T-helper 9 cell (primary cell): ENCODE results near the gene SUPT4H1.

Experiments used
- DNase-seq: peaks from one replicate; pipeline ENCODE4 v3.0.0-alpha.2; 2020

Gene SUPT4H1

DNA sequence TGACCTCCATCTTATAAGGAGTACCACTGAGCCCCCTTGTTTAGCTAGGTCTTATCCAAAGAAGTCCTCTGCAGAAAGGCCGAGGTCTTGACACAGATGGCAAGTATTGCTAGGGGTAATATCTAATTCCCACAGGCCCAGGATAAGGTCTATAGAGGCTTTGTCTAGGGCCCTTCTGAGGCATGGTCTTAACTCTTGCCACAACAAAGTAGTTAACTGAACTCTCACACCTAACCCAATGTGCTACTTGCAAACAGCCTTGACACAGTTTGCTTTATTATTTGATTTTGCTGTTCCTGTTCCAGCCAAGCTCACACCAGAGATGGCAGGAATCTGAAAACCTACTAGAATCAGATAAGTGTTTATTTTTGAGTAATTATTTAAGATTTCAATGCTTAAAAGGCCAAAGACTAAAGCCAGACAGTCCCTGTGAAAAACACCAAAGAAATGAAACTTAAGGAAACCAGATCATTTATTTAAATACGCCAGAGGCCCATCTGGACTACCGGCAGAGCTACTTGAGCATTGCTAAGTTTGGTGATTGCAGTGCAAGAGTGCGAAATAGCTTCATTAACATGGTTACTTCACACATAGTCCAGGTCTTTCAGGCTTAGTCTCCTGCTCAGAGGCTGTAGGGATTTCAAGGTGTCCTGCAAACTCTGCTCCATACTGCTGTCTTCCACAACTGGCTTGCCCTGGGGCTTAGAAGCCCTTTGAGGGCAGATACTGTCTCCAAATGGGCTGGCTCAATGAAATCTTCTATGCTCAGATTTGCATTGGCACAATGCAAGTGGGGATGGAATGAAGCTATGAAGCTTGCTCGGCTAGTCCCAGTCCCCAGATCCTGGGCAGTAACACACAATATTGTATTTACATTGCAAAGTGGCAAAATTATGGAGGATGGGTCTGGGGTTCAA is 28.5 kb upstream of the SUPT4H1 start:
- no peak for DNase-seq

DNA sequence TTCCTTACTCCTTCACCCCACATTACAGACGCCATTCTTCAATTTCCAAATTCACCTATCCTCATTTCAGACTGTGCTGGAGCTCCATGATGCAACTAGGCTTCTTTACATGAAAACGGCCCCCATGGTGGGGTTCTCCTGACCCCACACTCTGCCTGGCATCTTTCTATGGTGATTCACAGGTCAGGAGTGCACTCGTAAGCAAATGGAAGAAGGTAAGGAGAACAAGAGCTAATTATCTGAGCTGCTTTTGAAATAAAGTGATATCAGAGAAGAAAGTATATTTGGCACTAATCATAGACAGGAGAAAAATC is 27.5 kb upstream of the SUPT4H1 start:
- no peak for DNase-seq

DNA sequence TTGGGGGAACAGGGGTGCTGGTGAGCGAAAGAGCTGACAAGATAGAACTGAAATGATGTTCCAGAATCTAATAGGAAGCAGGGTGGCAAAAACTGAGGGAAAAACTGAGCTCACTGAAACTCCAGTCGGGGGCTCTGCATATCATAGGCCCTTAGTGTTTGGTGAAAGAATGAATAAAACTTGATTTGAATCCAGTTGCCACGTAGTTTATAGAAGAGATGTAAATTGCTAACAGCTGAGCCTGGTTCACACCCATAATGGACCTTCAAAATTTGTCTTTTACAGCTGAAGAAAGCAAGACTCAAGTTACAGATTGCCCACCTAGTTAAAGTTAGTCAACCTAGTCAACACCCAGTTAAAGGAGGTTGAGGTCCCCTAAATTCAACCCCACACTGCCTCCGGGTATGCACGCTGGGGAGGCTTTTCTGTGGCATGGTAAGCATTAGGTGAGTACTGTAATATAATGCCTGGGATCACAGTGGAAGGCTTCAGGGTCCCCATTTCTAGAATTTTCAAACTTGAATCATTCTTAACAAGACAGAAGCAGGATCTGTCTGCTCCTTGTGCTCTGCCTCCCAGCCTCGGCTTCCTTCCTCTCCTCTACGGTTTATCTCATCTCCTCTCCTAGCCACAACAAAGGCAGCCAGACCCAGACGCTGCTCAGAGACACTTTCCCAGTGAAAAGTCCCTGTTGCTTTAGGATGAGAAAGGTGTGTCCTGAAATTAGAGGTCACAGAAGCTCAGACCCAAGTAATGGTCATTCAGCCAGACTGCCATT is 26.9 kb upstream of the SUPT4H1 start:
- no peak for DNase-seq

DNA sequence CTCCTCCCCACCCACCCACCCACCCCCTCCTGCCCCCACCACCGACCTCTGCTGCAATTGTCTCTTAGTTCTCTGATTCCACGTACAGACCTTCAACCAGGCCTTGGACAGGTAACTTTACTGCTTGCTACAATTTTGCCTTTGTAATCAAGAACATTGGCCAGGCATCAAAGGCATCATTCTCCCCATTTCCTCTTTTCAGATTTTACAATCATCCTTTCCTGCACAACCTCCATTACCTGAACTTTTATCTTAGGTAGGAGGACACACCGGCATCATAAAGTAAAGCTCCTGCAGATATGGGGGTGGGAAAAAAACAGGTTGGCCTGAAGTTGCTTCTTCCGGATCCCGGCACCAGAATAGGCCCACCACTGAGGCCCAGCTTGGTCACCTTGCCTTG is 25.7 kb upstream of the SUPT4H1 start:
- DNase-seq, result no peak

DNA sequence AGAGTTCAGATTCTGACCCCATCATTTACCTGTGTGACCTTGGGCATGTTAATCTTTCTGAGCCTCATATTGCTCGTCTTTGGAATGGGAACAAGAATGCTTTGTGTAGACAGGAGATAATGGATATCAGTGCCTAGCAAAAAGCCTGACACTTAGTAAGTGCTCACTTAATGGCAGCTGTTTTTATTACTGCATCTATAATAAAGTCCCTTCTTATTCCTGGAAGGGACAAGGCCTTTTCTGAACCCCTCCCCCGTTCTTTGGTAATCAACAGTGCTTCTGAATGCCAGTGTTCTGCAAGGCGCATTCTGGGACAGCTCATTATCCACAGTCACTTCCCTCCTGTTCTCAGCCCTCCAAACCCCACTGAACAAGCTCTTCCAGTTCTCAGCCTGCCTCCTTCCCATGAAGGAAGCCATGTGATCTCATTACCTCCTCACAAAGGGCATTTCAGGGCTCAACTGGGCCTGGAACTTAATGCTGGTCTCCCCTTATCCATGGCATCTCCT is 25.1 kb upstream of the SUPT4H1 start:
- no peak for DNase-seq

GRCh38 chr17:58376472-58377000 is 24.5 kb upstream of the SUPT4H1 start:
- no peak for DNase-seq

GRCh38 chr17:58375811-58376210 is 23.8 kb upstream of the SUPT4H1 start:
- no peak for DNase-seq

DNA sequence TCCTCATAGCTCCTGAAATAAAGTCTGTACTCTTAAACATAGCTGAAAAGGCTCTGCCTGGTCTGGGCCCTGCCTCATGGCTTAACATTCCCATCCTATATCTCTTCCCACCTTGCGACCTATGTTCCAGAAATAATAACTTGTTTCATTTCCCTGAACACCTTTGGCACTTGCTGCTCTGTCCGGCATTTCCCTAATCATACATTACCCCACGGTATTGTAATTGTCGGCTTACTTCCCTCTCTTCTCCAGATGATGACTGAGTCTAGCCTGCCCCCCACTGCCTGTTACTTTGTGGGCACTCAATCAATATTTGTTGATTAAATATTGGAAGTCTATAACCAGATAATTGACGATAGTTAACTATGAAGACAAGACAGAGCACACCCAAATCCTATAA is 23.3 kb upstream of the SUPT4H1 start:
- no peak for DNase-seq

DNA sequence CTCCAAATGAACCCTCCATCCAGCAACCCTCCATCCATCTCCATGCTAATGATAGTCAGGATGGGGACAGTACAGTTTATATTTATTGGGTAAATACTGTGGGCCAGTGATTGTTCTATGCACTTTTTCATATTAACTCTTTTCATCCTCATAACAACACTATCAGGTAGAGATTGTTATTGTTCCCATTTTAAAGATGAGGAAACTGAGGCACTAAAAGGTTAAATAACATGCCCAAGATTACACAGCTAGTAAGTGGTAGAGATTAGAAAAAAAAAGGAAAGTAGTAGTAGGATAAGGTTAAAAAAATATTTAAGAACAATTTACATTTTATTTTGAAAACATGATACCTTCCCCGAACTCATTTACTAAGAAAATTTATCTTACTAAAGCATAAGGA is 21.9 kb upstream of the SUPT4H1 start:
- no peak for DNase-seq

DNA sequence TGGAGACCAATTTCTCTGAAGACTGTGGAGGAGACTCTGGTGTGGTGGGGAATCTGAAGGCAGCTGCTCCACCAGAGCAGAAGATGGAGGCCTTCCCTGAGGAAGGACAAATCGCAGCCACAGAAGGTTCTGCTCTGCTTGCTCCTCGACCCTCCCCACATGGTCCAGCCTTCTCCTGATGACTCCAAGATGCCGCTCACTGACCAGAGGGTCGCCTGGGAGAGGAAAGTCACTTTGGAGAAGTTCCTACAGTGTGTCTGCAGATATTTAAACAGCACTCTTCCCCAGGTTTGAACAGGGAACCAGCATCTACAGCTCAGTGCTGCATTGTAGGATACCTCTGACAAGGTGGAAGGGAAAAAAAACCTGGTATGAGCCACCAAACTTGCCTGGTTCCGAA is 21.0 kb upstream of the SUPT4H1 start:
- no peak for DNase-seq

DNA sequence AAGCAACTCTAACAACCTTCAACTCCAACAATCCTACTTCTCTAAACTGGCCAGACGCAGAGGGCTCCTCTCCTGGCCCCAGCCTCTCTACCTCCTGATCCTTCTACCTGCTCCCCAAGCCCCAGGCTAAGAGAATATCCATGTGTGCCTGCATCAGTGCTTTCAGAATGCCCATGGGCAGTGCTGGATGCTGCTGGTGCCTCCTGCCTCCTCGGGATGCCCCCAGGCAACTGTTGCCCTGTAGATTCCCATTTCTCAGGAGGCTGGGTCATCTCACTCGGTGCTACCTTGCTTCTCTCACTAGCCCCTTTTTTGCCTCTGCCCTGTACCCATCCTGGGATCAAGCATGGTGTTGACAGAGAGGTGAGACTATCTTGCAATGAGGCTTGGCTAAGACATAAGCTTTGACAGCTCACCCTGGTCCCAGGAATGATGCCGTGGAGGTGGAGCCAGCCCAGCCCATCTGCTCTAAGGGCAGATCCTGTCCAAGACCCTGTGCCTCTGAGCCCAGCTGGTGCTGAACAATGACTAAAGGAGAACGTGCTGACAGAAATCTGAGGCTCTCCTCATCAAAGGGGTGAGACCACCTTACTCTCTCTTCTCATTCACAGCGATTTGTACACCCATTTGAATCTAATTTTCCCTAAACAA is 19.4 kb upstream of the SUPT4H1 start:
- no peak for DNase-seq

DNA sequence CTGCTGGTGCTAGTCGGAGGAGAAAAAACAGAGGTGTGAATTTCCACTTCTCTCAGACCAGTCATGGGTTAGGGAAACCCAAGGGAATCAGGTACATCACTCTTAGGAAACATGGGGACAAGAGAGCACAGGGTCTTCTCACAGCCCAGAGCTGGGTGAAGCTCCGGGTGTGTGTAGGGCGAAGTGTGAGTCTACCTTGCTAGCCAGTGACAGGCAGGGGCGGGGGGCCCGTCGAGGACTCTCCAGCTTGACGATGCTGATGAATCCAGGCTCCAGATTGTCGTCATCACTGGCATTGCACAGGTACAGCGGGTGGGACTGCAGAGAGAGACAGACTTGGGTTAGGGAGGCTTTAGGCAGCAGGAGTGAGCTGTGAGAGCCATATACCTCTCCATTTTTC is 18.7 kb upstream of the SUPT4H1 start:
- DNase-seq, result no peak

- no peak for DNase-seq
Observed at GRCh38 chr17:58370309-58370708, 18.3 kb upstream of the SUPT4H1 start.

DNA sequence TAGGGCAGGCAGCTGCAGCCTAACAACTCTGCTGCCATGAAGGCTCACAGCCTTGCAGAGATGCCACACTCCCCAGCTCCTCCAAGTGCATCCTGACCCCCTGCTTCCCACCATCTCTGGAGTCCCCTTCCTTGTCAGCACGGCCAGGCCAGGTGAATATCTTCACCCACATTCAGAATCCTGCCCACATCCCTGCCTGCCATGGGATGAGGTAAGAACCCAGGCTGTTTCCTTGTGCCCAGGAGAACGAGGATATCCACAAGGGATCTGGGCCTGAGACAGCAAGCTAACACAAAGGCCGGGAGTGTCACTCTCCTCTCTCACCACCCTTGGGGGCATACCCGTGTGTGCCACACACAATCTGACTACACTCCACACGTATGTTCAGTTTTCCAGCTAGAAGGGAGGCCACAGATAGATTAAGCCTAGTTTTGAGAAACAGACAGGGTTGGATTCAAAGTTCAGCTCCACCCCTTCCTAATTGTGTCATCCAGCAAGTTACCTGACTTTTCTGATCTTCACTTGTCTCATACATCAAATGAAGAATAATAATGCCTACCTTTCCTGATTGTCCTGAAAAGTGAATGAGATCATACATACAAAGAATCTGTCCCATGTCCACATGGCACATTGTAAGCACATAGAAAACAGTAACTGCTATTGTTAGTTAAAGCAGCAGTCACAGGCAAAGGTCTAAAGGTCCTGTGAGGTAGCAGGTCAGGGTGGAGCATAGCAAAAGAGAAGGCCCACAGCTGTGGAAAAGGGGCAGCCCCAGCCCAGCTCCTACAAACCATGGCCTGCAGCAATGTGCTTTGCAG is 17.4 kb upstream of the SUPT4H1 start:
- DNase-seq, result no peak

DNA sequence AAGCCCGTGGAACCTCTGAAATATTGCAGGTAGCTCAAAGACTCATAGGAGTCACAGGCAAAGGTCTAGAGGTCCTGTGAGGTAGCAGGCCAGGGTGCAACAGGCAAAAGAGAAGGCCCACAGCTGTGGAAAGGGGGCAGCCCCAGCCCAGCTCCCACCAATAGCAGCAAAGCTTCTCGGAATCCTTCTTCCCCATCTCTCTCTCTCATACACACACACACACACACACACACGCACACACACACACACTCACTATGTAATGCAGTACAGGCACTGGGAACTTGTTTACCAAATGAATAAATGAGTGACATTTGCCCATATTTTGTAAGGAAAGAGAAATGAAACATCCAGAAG is 16.8 kb upstream of the SUPT4H1 start:
- no peak for DNase-seq

- no peak for DNase-seq
Observed at GRCh38 chr17:58367461-58367860, 15.5 kb upstream of the SUPT4H1 start.

- DNase-seq, result no peak
Observed at GRCh38 chr17:58365980-58366595, 14.1 kb upstream of the SUPT4H1 start.

GRCh38 chr17:58365185-58365979 is 13.4 kb upstream of the SUPT4H1 start:
- DNase-seq, result no peak

DNA sequence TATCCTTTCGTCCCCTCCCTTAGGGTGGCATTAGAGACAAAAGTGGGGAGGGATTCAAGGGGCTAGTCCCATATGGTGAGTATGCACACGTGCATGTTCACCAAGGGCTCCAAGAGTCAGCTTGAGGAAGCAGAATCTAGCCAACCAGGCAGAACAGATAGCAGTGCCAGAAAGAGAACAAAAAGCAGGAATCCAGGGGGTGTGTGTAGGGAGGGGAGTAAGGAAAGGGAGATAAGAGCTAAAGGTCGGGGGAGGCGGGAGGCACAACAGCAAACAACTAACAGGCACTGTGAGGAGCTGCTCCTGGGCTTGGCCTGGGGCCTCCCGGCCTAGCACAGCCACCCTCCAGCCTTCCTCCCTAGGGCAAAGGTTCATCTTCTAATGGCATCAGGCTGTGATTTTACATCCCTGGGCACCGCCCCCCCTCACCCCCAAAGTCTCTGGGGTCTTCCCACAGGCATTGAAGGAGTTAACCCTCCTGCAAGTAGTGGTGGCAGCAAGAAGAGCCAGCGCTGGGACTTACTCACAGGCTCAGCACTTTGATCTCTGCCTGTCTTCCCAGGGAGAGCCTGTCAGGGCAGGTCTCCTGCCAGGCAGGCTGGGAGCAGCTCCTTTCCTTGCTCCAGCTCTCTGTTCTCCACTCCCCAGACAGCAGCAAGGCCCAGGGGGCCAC is 12.4 kb upstream of the SUPT4H1 start:
- no peak for DNase-seq

DNA sequence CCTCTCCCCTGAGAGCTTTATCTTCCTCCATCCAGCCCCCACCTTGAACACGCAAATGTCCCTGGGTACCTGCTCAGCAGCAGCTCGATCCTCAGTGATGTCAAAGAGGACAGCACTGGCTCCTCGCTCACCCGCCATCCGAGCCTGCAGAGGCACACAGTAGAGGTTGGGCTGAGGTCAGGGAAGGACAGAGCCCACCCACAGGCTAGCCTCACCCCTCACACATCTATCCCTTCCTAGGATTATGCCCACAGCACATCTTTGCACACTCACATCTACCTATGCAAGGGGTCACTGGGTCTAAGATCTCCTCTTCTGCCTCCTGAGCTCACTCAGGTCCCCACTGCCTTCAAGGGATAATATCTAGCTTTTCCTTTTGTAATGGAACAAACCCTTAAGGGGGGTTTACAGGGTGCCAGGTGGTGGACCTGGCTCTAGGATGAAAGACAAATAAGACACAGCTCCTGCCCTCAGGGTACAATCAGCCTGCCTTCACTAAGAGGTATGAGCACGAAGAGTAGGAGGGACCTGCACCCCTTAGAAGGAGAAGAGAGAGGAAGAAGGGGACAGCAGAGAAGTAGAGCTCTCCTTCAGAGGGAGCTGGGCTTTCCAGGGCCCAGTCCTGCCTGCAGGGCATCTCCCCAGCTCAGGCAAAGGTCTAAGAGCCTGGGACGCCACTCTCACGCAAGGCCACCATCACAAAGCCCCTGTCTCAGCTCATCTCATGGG is 11.6 kb upstream of the SUPT4H1 start:
- no peak for DNase-seq
